Measurements from ENCODE around the gene PPP6R2.

DNA sequence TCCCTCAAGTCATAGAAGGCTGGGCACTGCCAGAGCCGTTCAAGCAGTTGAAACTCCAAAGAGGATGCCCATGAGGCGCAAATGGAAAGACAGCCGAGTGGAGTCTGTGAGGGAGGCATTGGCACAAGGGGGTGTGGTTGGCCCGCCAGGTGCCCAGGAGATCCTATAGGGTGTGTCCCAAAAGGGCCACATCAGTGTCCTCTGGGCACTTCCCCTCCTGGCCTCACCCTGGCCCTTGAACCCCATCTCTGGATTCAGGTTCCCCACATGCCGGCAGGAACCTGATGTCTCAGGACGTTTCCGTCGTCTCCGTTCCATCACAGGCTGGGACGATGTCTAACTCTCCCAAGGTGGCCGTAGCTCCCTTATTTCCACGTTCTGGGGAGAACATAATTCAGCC lies 77.5 kb downstream of the PPP6R2 start:
- no peak for TF ChIP-seq GTF2E2 (tag; IDR thresholded peaks at IDR 0.05)
- no peak for TF ChIP-seq ZNF583 (CRISPR knock-in tag; IDR thresholded peaks at IDR 0.05)
- TF ChIP-seq, protein P1, sequence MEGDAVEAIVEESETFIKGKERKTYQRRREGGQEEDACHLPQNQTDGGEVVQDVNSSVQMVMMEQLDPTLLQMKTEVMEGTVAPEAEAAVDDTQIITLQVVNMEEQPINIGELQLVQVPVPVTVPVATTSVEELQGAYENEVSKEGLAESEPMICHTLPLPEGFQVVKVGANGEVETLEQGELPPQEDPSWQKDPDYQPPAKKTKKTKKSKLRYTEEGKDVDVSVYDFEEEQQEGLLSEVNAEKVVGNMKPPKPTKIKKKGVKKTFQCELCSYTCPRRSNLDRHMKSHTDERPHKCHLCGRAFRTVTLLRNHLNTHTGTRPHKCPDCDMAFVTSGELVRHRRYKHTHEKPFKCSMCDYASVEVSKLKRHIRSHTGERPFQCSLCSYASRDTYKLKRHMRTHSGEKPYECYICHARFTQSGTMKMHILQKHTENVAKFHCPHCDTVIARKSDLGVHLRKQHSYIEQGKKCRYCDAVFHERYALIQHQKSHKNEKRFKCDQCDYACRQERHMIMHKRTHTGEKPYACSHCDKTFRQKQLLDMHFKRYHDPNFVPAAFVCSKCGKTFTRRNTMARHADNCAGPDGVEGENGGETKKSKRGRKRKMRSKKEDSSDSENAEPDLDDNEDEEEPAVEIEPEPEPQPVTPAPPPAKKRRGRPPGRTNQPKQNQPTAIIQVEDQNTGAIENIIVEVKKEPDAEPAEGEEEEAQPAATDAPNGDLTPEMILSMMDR (IDR thresholded peaks at IDR 0.05 in 2 of 3, conservative IDR thresholded peaks at IDR 0.05 in 1 of 3; ENCODE audit: insufficient read depth in 2 of 3, low read depth in 1 of 3, low read length in 3 of 3), result no peak
- no peak for TF ChIP-seq SP1 (CRISPR knock-in tag; IDR thresholded peaks at IDR 0.05)
- TF ChIP-seq E2F6 (IDR thresholded peaks at IDR 0.05; ENCODE audit: borderline replicate concordance in 1 of 2, extremely low read depth in 1 of 2, insufficient read depth in 1 of 2, insufficient read length in 1 of 2, low read depth in 1 of 2, low read length in 1 of 2, poor library complexity in 1 of 2, severe bottlenecking in 1 of 2), result no peak
- no peak for TF ChIP-seq HDAC2 (IDR thresholded peaks at IDR 0.05)
- TF ChIP-seq DLX4 (CRISPR knock-in tag; IDR thresholded peaks at IDR 0.05), result no peak
- TF ChIP-seq SMC3 (conservative IDR thresholded peaks at IDR 0.05; ENCODE audit: insufficient read depth, low read depth, low read length), result no peak
- TF ChIP-seq SMARCA5 (IDR thresholded peaks at IDR 0.05), result no peak
- TF ChIP-seq ZNF785 (CRISPR knock-in tag; IDR thresholded peaks at IDR 0.05), result no peak
- no peak for TF ChIP-seq XRCC3 (IDR thresholded peaks at IDR 0.05)
